HepG2 (cell line): ENCODE data around the gene ZFR. TPM values are rescaled to one million over a fixed set of nuclear protein-coding genes. Genes with fewer than 3 reads are reported as not detected.

Experiments
- ELF1 ChIP-seq: sonication (generic); formaldehyde crosslinking; IDR thresholded peaks from 2 replicates; pipeline ENCODE4 v1.4.0; 2020; ENCODE audit warnings: missing genetic modification reagents
- GABPB1 ChIP-seq: IDR thresholded peaks from 2 replicates; pipeline ENCODE4 v1.6.1; 2016; ENCODE audit warnings: mild to moderate bottlenecking, missing genetic modification reagents, moderate library complexity, missing compliant biosample characterization
- GLI4 ChIP-seq: sonication (generic); formaldehyde crosslinking; IDR thresholded peaks from 2 replicates; pipeline ENCODE4 v1.5.1; 2020; ENCODE audit warnings: missing genetic modification reagents, mild to moderate bottlenecking, moderate library complexity, borderline replicate concordance
- ISX ChIP-seq: sonication (generic); formaldehyde crosslinking; conservative IDR thresholded peaks from 2 replicates; pipeline ENCODE4 v1.5.0; 2020; ENCODE audit warnings: missing genetic modification reagents
- MEIS1 ChIP-seq: sonication (generic); formaldehyde crosslinking; IDR thresholded peaks from 2 replicates; pipeline ENCODE4 v1.9.0; 2021; ENCODE audit warnings: mild to moderate bottlenecking, missing genetic modification reagents, moderate library complexity, borderline replicate concordance
- NCOA1 ChIP-seq: sonication (generic); formaldehyde crosslinking; IDR thresholded peaks from 2 replicates; pipeline ENCODE4 v1.9.0; 2021; ENCODE audit warnings: missing genetic modification reagents
- NFKBIZ ChIP-seq: IDR thresholded peaks from 2 replicates; pipeline ENCODE4 v1.6.1; 2018; ENCODE audit warnings: missing genetic modification reagents, missing compliant biosample characterization
- NR1H2 ChIP-seq: sonication (generic); formaldehyde crosslinking; IDR thresholded peaks from 2 replicates; pipeline ENCODE4 v1.8.1; 2022; ENCODE audit warnings: low read depth, missing genetic modification reagents, borderline replicate concordance
- SETDB1 ChIP-seq: sonication (generic); formaldehyde crosslinking; IDR thresholded peaks from 2 replicates; pipeline ENCODE4 v1.5.1; 2020; ENCODE audit warnings: missing genetic modification reagents, mild to moderate bottlenecking, borderline replicate concordance
- SRY ChIP-seq: sonication (generic); formaldehyde crosslinking; IDR thresholded peaks from 2 replicates; pipeline ENCODE4 v1.8.0; 2022; ENCODE audit warnings: mild to moderate bottlenecking, missing genetic modification reagents
- THYN1 ChIP-seq: sonication (generic); formaldehyde crosslinking; IDR thresholded peaks from 2 replicates; pipeline ENCODE4 v1.8.1; 2023; ENCODE audit warnings: low read depth, mild to moderate bottlenecking, moderate library complexity, missing genetic modification reagents, borderline replicate concordance
- TP53 ChIP-seq: sonication (generic); formaldehyde crosslinking; conservative IDR thresholded peaks from 2 replicates; pipeline ENCODE4 v1.4.0; 2020; ENCODE audit warnings: missing genetic modification reagents
- XRCC5 ChIP-seq: fragments of 200-400 bp; formaldehyde crosslinking; optimal IDR thresholded peaks from 2 replicates; pipeline ENCODE3; 2017; ENCODE audit warnings: mild to moderate bottlenecking, low read length
- ZNF101 ChIP-seq: sonication (generic); formaldehyde crosslinking; IDR thresholded peaks from 2 replicates; pipeline ENCODE4 v1.4.0; 2020; ENCODE audit warnings: mild to moderate bottlenecking, low read depth, missing genetic modification reagents, borderline replicate concordance
- ZNF276 ChIP-seq: sonication (generic); formaldehyde crosslinking; IDR thresholded peaks from 2 replicates; pipeline ENCODE4 v1.4.0; 2020; ENCODE audit warnings: mild to moderate bottlenecking, low read depth, missing genetic modification reagents
- ZNF609 ChIP-seq: sonication (generic); formaldehyde crosslinking; IDR thresholded peaks from 2 replicates; pipeline ENCODE4 v1.4.0; 2020; ENCODE audit warnings: mild to moderate bottlenecking, missing genetic modification reagents, borderline replicate concordance
- ZNF780A ChIP-seq: sonication (generic); formaldehyde crosslinking; IDR thresholded peaks from 2 replicates; pipeline ENCODE4 v1.8.0; 2022; ENCODE audit warnings: mild to moderate bottlenecking, missing genetic modification reagents, moderate library complexity
- polyA plus RNA-seq, 8 experiments: library from polyadenylated mRNA; depleted of rRNA in 3 of 8; stranded (reverse) in 7 of 8; unstranded in 1 of 8; fragments of >200 nt; fragmentation: Illumina TruSeq in 4 of 8; extraction: Trizol in 4 of 8; gene quantifications; 2 replicates each; pipeline versions ENCODE4 v1.2.1 to v1.2.3, GENCODE V29; 2011 to 2016; ENCODE audit warnings: low read depth in 4 of 8, missing spikeins in 1 of 8, mixed read lengths in 1 of 8; ENCODE audit not compliant: insufficient read depth in 1 of 8
- total RNA-seq, 5 experiments: library from RNA; depleted of rRNA; stranded (reverse); fragments of >200 nt; fragmentation: Illumina TruSeq; extraction: Trizol; gene quantifications; 2 replicates each; pipeline ENCODE4 v1.2.3, GENCODE V29; 2016; ENCODE audit warnings: low read depth in 1 of 5
- TF ChIP-seq, protein P1 (sequence below): fragments of 450-650 bp; IDR thresholded peaks from 2 replicates; pipeline ENCODE4 v1.6.1; 2017
- TF ChIP-seq, protein P2 (sequence below): sonication (generic); formaldehyde crosslinking; IDR thresholded peaks from 2 replicates; pipeline ENCODE4 v1.5.0; 2020; ENCODE audit warnings: mild to moderate bottlenecking, low read depth, missing genetic modification reagents, borderline replicate concordance
- TF ChIP-seq, protein P3 (sequence below): sonication (generic); formaldehyde crosslinking; IDR thresholded peaks from 2 replicates; pipeline ENCODE4 v1.5.0; 2020; ENCODE audit warnings: missing genetic modification reagents, mild to moderate bottlenecking, borderline replicate concordance

Gene ZFR
- total and polyA plus RNA-seq, 2 of the 13 experiments (the other 11 are each of a cell fraction or from before 2014, with no cell fraction given), result 89.0 to 92.8 TPM

GRCh38 chr5:32444431-32445286 lies at the start of gene ZFR (continued):
- TF ChIP-seq MEIS1 (CRISPR knock-in tag) (no peak), GLI4 (CRISPR knock-in tag) (peak; percentile 20; the same call in 1 of the 2 replicates), NCOA1 (no peak), GABPB1 (peak; percentile 83), XRCC5 (peak; percentile 54), THYN1 (CRISPR knock-in tag) (peak; percentile 78; the same call in 1 of the 2 replicates), SETDB1 (no peak), NR1H2 (CRISPR knock-in tag) (no peak), ELF1 (no peak), ZNF609 (CRISPR knock-in tag) (no peak), ZNF276 (CRISPR knock-in tag) (no peak), ZNF101 (CRISPR knock-in tag) (no peak), ISX (peak; percentile 47; the same call in 1 of the 2 replicates), SRY (CRISPR knock-in tag) (0 out of 2 replicates have a peak, but pooled peaks have one; percentile 50), NFKBIZ (CRISPR knock-in tag) (0 out of 2 replicates have a peak, but pooled peaks have one; percentile 43), TP53 (CRISPR knock-in tag) (no peak), ZNF780A (CRISPR knock-in tag) (peak; percentile 60; the same call in 1 of the 2 replicates)
- TF ChIP-seq, protein P1, sequence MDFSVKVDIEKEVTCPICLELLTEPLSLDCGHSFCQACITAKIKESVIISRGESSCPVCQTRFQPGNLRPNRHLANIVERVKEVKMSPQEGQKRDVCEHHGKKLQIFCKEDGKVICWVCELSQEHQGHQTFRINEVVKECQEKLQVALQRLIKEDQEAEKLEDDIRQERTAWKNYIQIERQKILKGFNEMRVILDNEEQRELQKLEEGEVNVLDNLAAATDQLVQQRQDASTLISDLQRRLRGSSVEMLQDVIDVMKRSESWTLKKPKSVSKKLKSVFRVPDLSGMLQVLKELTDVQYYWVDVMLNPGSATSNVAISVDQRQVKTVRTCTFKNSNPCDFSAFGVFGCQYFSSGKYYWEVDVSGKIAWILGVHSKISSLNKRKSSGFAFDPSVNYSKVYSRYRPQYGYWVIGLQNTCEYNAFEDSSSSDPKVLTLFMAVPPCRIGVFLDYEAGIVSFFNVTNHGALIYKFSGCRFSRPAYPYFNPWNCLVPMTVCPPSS, result no peak
- TF ChIP-seq, protein P2, sequence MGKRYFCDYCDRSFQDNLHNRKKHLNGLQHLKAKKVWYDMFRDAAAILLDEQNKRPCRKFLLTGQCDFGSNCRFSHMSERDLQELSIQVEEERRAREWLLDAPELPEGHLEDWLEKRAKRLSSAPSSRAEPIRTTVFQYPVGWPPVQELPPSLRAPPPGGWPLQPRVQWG, result no peak
- TF ChIP-seq, protein P3, sequence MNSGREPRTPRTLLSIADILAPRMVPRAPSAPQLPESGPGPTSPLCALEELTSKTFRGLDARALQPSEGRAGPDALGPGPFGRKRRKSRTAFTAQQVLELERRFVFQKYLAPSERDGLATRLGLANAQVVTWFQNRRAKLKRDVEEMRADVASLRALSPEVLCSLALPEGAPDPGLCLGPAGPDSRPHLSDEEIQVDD (CRISPR knock-in tag), result peak; percentile 89
